ENCODE data around the gene COPE.

DNA sequence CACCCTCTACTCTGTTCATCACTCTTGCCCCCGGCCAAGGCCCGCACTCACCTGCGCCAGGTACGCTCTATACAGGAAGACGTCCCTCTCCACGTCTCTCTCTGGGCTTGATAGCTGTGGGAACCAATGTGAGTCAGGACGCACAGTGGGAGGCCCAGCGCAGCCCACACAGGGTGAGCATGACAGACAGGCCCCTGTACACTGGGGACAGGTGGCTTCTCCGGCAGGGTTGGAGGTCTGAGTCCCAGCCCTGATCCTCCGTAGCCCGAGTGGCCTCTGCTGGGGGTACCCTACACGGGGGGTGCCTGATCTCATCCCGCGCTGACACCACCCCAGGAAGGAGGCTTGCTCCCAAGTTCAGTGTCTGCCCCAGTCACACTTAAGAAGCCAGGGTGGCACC, 6.3 kb downstream of the COPE start:
- TF ChIP-seq, protein P1, sequence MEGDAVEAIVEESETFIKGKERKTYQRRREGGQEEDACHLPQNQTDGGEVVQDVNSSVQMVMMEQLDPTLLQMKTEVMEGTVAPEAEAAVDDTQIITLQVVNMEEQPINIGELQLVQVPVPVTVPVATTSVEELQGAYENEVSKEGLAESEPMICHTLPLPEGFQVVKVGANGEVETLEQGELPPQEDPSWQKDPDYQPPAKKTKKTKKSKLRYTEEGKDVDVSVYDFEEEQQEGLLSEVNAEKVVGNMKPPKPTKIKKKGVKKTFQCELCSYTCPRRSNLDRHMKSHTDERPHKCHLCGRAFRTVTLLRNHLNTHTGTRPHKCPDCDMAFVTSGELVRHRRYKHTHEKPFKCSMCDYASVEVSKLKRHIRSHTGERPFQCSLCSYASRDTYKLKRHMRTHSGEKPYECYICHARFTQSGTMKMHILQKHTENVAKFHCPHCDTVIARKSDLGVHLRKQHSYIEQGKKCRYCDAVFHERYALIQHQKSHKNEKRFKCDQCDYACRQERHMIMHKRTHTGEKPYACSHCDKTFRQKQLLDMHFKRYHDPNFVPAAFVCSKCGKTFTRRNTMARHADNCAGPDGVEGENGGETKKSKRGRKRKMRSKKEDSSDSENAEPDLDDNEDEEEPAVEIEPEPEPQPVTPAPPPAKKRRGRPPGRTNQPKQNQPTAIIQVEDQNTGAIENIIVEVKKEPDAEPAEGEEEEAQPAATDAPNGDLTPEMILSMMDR (IDR thresholded peaks at IDR 0.05): no peak
- no peak for TF ChIP-seq POLR2A (IDR thresholded peaks at IDR 0.05)
